ENCODE data around the gene GCN1. TPM values are rescaled to one million over a fixed set of nuclear protein-coding genes. Genes with fewer than 3 reads are reported as not detected.

GCN1 gene
- total RNA-seq, 1 experiment from 2014 or later: 117 TPM

DNA sequence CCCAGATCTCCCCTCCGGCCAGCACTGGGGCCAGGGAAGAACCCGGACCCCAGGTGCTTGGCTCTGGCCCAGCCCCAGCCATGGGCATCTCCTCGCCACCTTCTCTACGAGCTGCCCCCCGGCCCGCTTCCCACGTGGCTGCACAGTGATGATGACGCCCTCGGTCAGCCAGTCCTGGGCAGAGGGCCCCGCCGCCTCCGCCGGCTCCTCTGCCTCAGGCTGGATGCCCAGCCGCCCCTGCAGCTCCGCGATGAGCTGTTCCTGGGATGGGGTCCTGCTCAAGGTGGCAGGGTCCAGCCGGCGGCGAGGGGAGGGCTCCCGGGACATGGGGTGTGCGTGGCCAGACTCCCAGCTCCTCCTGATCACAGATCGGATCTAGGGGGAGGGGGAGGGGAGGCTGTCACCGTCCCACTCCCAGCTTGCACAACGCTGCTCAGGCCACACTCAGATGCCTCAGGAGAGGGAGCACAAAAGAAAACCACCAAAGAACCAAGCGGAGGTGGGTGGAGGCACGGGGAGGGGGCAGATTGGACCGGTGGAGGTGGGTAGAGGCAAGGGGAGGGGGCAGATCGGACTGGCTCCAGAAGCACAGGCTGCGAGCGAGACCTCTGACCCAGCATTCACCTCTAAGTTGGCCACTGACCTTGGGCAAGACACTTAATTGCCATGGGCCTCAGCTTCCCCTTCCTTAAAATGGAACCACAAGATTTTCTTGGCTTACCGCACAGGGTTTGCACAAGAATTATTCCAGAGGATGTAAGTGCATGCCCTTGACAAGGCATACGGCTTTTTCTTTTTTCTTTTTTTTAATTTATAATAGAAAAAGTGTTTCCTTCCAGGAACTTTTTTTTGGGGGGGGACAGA lies 22.5 kb upstream of the GCN1 start:
- H3K27ac Mint-ChIP-seq (ENCODE audit: low read depth, unreplicated experiment): no peak overlapping the region
- intact Hi-C loops (cut with micrococcal nuclease): no loop called here
- ChIA-PET CTCF (interaction anchor here (0.5 to 4.8 kb wide), 6 partner anchors 9 to 1855 kb away, joined by 3 to 38 read pairs (median 4); partner anchors contain the start of gene PXN), POLR2A (interaction anchor here (1.1 to 17.7 kb wide), 4 partner anchors 9 to 19 kb away, joined by 3 to 257 read pairs (median 4); partner anchors contain the start of genes GCN1 and RPLP0)
- no peaks in the 10 kb centered on the region for H3K27me3 Mint-ChIP-seq (ENCODE audit: insufficient read depth, unreplicated experiment)
- no peak overlapping the region for H3K4me3 Mint-ChIP-seq (ENCODE audit: unreplicated experiment)
- H3K4me1 Mint-ChIP-seq (ENCODE audit: insufficient read depth, unreplicated experiment): no peaks in the 10 kb centered on the region
- peaks cover 100% of the 10 kb centered on the region for H3K36me3 Mint-ChIP-seq (ENCODE audit: insufficient read depth, unreplicated experiment)
- H3K9me3 Mint-ChIP-seq (ENCODE audit: unreplicated experiment): no peaks in the 10 kb centered on the region
- DNase-seq (ENCODE audit: unreplicated experiment): no peak
- no TSS peak for BruUV-seq (replicated peaks)
- TF ChIP-seq, protein P1, sequence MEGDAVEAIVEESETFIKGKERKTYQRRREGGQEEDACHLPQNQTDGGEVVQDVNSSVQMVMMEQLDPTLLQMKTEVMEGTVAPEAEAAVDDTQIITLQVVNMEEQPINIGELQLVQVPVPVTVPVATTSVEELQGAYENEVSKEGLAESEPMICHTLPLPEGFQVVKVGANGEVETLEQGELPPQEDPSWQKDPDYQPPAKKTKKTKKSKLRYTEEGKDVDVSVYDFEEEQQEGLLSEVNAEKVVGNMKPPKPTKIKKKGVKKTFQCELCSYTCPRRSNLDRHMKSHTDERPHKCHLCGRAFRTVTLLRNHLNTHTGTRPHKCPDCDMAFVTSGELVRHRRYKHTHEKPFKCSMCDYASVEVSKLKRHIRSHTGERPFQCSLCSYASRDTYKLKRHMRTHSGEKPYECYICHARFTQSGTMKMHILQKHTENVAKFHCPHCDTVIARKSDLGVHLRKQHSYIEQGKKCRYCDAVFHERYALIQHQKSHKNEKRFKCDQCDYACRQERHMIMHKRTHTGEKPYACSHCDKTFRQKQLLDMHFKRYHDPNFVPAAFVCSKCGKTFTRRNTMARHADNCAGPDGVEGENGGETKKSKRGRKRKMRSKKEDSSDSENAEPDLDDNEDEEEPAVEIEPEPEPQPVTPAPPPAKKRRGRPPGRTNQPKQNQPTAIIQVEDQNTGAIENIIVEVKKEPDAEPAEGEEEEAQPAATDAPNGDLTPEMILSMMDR (IDR thresholded peaks at IDR 0.05; ENCODE audit: unreplicated experiment): no peak

DNA sequence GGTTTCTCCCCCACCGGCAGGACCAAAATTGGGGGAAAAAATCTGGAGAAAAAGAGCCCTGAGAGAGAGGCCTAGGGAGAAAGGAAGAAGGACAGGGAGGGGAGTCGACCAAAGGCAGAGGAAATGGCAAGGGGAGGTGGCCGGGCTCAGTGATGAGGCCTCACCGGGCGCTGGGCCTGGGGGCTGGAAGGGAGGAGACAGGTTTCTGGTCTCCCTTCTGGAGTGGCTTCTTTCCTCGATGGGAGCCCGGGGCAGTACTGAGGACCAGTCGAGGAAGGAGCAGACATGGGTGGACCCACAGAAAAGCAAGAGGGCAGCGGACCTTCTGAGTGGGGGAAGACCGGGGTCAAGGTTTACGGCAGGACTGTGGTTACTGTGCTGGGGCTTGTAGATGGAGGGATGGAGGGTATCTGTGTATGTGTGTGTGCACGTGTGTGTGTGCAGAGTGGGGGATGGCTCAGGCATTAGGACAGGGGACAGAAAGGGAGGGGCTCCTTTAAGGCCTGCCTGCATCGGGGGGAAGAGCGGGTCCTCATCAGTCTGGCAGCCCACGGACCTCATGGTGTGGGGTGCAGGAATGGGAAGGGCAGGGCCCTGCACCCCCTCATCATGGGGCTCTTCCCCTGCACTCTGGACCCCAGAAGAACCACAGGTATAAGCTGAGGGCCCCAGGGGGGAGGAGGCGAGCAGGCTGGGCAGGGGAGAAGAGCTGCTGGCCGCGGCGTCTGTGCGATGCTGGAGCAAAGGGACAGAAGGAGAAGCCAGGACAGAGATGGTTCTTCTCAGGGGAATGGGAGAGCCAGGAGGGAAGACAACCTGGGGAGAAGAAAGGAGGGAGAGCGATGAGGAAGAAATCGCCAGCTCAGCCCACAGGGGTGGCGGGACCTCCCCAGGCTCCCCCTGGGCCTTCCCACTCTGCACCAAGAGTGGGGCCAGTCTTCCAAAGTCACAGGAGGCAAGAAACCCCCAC lies 21.5 kb upstream of the GCN1 start:
- BruUV-seq (replicated peaks): no TSS peak
- no peak for DNase-seq (ENCODE audit: unreplicated experiment)
- intact Hi-C loops (cut with micrococcal nuclease): no loop called here
- no peaks in the 10 kb centered on the region for H3K4me1 Mint-ChIP-seq (ENCODE audit: insufficient read depth, unreplicated experiment)
- ChIA-PET POLR2A (interaction anchor here (1.1 to 17.7 kb wide), 4 partner anchors 8 to 18 kb away, joined by 3 to 257 read pairs (median 4); partner anchors contain the start of genes GCN1 and RPLP0), CTCF (interaction anchor here (0.5 to 4.8 kb wide), 4 partner anchors 10 to 127 kb away, joined by 3 to 38 read pairs (median 4); partner anchors contain the start of gene PXN)
- peak overlapping the region; percentile 75 for H3K27ac Mint-ChIP-seq (ENCODE audit: low read depth, unreplicated experiment)
- H3K36me3 Mint-ChIP-seq (ENCODE audit: insufficient read depth, unreplicated experiment): peaks cover 100% of the 10 kb centered on the region
- no peaks in the 10 kb centered on the region for H3K9me3 Mint-ChIP-seq (ENCODE audit: unreplicated experiment)
- no peak overlapping the region for H3K4me3 Mint-ChIP-seq (ENCODE audit: unreplicated experiment)
- TF ChIP-seq, protein P1 (IDR thresholded peaks at IDR 0.05; ENCODE audit: unreplicated experiment): no peak
- H3K27me3 Mint-ChIP-seq (ENCODE audit: insufficient read depth, unreplicated experiment): no peaks in the 10 kb centered on the region

DNA sequence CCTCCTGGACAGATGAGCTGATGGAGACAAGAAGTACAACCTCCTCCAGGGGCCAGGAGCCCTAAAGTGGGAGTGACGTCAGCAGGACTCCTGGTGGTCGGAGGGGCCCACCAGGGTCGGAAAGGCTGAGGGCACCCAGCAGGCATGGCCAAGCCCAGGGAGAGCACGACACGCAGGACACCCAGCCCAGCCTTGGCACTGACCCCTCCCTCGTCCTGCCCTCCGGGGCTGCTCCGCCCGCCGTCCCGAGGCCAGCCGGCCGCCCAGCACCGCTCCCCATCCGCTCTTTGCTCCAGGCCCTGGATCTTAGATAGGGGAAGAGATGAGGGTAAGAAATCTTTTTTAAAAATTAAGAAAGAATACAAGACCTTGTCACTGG lies 20.8 kb upstream of the GCN1 start:
- H3K9me3 Mint-ChIP-seq (ENCODE audit: unreplicated experiment): no peaks in the 10 kb centered on the region
- DNase-seq (ENCODE audit: unreplicated experiment): no peak
- H3K4me3 Mint-ChIP-seq (ENCODE audit: unreplicated experiment): no peak overlapping the region
- no peaks in the 10 kb centered on the region for H3K27me3 Mint-ChIP-seq (ENCODE audit: insufficient read depth, unreplicated experiment)
- no TSS peak for BruUV-seq (replicated peaks)
- intact Hi-C loops (cut with micrococcal nuclease): no loop called here
- H3K27ac Mint-ChIP-seq (ENCODE audit: low read depth, unreplicated experiment): no peak overlapping the region
- H3K4me1 Mint-ChIP-seq (ENCODE audit: insufficient read depth, unreplicated experiment): no peaks in the 10 kb centered on the region
- peaks cover 100% of the 10 kb centered on the region for H3K36me3 Mint-ChIP-seq (ENCODE audit: insufficient read depth, unreplicated experiment)
- ChIA-PET CTCF (interaction anchor here (0.6 to 0.9 kb wide), 2 partner anchors 14 to 15 kb away, joined by 3 read pairs; no protein-coding TSS in a partner anchor), POLR2A (interaction anchor here (0.7 kb wide), 1 partner anchor 241 kb away, joined by 3 read pairs; no protein-coding TSS in a partner anchor)
- TF ChIP-seq, protein P1 (IDR thresholded peaks at IDR 0.05; ENCODE audit: unreplicated experiment): no peak
